ENCODE data around the gene RPGRIP1L. TPM values are rescaled to one million over a fixed set of nuclear protein-coding genes. Genes with fewer than 3 reads are reported as not detected.
A peak's percentile ranks its signal among the peaks of the same experiment; 100 is the strongest.

RPGRIP1L gene
- total RNA-seq, 1 experiment from 2014 or later: 6.1 TPM

DNA sequence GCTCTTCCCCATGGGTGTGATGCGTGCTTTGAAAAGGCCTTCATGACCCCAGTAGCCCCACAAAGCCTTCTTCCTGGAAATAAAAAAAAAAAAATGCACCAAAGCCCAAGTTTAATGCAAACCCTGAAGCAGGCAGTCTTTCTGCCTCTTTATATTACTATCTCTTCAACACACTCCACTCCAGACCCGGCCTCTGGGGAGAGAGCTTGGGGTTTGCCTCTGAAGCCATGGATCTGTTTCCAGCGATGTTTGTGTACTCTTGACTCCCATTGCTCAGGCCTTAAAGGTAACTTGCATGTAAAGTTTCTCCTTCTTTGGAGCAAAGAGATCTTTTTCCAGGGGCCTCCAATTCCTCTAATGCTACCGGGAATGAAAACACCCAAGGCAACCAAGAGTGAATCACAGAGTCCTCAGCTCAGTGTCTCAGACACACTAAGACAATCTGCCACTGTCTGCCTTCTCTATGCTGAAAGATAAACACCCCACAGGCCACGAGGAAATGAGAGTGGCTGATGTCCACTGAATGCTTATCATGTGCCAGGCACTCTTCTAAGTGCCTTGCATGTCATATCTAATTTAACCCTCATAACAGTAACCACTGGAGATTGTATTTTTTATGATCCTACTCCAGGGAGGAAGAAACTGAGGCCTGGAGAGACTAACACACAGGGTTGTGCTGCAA, 144.2 kb downstream of the RPGRIP1L start:
- DNase-seq (ENCODE audit: low read depth): no peak

DNA sequence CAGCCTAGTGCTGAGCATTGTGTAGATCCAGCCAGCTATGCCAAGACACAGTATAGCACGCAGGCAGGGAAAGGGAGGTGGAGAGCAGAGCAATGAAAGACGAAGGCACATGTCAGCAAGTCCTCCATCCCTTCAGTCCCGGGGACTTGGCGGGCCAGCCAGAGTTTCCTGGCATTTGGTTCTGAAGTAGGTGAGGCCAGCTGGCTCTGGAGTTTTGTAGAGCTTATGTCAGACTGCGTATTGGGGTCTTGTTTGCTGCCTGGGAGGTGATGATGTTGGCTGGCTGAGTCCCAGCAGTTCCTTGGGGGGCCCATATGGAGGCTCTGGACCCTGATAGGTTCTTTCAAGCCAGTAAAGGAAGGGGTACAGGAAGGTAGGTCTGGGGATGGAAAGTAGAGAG, 144.9 kb downstream of the RPGRIP1L start:
- DNase-seq (ENCODE audit: low read depth): no peak

DNA sequence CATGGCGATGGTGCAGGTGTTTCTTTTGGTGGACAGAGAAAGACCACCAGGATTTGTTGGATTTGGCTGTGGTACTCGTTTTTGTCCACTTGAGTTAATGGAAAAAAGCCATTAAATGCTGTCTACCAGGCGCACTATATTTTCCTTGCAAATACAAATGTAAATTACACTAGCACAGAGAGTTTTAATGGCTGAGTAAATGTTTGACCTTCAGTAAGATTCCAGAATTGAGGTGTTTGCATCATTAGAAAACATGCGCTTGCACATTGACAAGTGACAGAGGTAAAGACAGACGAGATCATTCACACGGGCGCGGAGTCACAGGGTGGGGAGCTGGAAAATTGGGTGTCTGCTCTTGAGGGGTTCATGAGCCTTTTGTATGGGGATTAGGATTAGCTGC, 147.1 kb downstream of the RPGRIP1L start:
- no peak for DNase-seq (ENCODE audit: low read depth)

DNA sequence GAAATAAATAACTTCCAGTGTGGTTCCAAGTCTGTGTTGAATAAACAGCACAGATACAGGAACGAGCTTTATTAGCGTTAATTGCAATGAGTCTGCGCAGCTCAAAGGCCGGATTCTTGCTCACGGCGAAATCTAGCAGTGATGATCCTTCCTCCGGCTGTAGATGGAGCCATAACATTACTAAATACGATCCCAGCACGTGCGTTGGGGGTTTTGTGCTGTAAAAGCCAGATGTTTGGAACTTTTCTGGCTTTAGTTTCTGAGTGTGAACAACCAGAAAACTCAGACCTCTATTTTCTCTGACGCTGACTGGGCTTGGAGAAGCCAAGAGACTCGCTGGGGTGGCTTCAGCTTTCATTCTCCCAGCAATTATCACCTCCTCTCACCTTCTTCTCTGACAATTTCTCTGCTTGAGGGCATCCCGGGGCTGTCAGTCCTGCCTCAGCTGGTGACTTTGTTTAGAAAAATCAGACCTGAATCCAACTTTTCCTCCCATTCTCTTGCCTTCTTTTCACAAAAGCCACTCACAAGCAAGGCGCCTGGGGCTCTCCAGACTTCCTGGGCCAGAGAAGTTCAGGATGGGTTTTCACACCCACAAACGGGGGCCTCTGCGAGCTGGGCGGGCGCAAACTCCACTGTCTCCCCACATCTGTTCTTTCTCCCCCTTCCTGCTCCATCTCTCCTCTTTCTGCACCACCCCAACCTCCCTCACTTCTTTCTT, 153.5 kb downstream of the RPGRIP1L start:
- DNase-seq (ENCODE audit: low read depth): peak; percentile 69

Other genes with a start within 250 kb of the RPGRIP1L start
- 12.9 and 24.3 TPM in 2 replicates for gene AKTIP, start 200.7 kb downstream of the RPGRIP1L start, total RNA-seq (2014; rRNA removed; shearing (Covaris generic))
- 34.8 and 46.7 TPM in 2 replicates for gene FTO, start 297 bp upstream of the RPGRIP1L start, total RNA-seq (2014; rRNA removed; shearing (Covaris generic))